ENCODE measurements around the gene GINS1.

Gene GINS1

DNA sequence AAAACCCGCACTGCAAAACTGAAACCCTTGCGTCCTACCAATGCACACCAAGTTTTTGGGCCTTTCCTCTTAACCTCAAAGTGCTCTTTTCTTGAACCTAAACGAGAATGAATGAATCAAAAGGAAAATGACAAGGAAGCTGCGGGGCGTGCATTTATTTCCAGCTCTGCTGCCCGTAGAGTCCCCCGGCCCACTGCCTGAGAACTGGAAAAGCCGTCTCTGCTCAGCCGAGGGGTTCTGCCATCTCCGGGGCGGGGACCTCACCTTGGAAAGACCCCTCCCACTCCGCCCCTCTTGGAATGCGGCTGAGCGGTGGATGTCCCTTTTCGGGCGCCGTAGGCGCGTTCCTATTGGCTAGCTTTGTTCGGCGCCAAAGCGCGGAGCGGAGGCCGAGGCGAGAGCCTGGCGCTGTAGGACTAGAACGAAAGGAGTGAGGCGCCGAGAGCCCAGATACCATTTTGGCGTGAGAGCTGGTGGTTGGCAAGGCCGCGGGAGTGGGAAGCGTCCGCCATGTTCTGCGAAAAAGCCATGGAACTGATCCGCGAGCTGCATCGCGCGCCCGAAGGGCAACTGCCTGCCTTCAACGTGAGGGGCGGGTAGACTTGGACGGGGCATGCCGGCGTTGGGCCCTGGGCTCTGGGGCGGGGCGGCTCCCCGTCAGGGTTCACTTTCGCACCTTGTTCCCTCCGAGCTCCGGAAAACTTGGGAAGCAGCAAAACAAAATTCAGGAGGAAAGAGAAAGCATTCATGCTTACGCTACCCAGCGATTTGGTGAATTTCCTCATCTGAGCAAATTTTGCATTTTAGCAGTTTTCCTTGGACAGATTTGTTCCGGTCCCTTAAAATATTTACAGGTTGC is at the start of gene GINS1:
GINS1 (plus strand) TSS at position 363 of the 859 bp plus-strand sequence; CDS start at position 511, 148 bp downstream.
- DNase-seq, result peak; percentile 89

DNA sequence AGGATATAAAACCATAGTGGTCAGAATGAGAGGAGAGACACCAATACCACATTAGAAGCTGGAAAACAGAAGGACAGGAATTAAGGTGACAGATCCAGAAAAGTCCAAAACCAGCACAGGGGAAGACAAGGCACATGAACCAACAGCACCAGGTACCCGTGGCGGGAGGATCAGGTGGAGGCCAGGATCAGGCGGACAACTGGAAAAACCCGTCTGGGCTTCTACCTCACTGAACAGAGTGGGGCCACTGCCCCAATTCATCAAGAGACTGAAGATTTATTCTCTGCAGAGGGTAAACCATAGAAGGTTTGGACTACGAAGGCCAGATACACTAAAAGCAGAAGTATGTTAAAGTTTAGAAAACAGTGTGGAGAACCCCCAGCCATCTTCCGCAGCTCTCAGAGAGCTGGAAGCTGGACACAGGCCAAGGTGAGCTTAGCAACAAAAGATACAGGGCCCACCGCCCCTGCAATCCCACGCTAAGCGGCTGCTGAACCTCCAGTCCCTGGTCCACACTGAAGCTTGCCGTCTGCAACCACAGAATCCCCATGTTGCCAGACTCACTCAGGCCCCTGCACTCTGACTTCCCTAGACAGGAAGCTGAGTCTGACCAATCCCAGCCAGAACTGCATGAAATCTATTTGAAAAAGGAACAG is 46.7 kb upstream of the GINS1 start:
- no peak for DNase-seq

DNA sequence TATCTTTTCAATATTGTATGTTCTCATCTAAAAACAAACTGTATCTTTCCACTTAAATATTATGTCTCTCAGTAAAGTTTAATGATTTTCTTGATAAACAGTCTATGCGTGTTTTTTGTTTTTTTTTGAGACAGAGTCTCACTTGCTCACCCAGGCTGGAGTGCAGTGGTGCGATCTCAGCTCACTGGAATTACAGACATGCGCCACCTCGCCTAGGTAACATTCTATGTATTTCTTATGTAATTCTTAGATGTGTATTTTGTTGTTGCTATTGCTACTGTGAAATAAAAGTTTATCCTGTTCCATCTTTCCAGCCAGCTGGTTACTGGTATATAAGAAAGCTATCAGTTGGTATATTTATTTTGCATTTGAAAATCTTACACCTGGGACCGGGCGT is 46.2 kb upstream of the GINS1 start:
- DNase-seq, result no peak

DNA sequence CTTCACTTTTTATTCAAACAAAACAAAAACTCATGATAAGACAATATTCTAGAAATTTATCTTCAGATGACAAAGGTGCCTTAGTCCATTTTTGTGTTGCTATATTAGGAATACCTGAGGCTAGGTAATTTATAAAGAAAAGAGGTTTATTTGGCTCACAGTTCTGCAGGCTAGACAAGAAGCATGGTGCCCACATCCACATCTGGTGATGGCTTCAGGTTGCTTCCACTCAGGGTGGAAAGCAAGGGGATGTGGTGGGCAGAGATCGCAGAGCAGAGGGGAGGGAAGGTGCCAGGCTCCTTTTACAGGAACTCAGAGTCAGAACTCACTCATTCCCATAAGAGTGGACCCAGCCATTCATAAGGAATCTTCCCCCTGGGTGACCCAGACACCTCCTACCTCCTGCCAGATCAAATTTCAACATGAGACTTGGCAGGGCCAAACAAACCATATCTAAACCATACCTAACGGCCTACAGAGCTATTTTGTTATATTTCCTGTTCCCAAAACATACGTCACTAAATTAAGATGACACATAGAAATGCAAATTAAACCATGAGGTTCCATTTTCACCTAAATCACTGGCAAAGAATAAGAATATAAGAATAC is 43.2 kb upstream of the GINS1 start:
- DNase-seq, result no peak

DNA sequence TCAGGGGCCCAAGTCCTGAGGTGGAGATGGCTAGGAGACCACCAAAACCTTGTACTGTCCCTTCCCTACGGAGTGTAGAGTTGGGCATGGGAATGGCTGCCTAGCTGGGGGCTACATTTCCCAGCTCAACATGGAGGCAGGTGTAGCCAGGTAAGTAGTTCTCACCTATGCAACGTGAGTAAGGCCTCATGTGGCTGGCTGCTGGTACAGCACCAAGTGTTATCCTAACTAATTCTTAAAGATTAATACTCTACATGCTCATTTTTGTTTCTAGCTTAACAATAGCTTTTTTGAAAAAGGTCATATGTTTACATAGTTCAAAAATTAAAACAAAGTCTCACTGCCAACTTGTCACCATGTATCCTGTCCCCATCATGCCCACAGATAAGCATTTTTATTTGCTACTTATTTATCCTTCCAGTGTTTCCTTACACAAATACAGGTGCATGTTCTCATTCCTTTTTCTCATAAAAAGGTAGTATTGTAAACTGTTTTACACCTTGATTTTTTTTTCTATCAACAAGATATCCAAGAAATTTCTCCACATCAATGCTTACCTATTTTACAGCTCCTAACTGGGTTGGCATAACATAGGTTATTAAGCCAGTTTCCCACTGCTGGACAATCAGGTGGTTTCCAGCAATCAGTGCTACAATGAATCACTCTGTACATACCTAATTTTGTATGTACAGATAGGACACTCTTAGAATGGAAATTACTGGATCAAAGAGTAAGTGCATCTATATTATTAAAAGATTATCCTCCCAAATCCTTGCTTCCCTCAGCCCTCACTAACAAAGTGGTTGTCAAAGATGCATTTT is 42.4 kb upstream of the GINS1 start:
- DNase-seq, result no peak

- no peak for DNase-seq
These were observed 38.9 kb upstream of the GINS1 start for GRCh38 chr20:25368526-25368925.

DNA sequence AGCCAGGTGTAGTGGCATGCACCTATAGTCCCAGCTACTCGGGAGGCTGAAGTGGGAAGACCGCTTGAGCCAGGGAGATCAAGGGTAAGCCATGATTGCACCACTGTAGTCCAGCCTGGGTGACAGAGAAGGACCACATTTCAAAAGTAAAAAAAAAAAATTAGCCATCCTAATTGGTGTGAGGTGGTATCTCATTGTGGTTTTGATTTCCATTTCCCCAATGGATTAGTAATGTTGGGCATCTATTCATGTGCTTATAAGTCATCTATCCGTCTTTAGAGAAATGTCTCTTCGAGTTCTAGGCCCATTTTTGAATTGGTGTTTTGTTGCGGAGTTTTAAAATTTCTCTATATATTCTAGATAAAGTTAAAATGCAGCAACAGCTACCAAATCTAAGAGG is 38.5 kb upstream of the GINS1 start:
- DNase-seq, result no peak

- DNase-seq, result no peak
These were observed 37.9 kb upstream of the GINS1 start for GRCh38 chr20:25369529-25369928.

DNA sequence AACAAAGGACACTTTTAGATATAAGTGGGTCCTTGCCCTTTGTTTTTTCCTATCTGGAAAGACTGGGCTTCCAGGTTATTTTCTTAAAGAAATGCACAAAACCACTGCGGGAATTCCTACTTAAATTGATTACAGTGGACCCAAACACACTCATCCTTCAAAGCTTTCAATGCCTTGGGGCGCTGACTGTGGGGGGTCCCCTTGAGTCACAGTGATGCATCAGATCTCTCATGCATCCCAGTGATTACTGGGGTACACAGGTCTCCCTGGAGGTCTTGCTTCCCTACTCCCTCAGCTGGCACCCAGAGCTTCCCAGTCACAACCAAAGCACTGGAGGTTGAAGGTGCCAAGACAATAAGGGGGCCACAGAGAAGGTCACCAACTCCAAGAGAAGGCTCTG is 37.5 kb upstream of the GINS1 start:
- no peak for DNase-seq

DNA sequence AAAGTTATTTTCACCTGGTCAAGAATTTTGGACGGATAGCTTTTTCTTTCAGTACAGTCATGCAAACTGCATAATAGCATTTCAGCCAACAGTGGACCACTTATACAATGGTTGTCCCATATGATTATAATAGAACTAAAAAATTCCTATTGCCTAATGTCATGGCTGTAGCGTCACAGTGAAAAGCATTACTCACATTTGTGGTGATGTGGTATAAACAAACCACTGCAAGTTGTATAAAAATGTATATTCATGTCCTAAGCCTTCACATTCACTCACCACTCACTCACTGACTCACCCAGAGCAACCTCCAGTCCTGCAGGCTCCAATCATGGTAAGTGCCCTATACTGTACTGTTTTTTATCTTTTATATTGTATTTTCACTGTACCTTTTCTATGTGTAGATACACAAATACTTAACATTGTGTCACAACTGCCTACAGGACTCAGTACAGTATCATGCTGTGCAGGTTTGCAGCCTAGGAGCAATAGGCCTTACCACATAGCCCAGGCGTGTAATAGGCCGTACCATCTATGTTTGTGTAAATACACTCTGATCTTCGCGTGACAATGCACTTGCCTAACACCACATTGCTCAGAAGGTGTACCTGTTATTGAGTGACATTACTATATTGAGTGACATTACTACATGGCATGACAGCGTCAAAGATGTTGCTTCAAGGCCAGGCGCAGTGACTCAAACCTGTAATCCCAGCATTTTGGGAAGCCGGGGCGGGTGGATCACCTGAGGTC is 34.7 kb upstream of the GINS1 start:
- DNase-seq, result no peak

- DNase-seq, result no peak
These were observed 32.6 kb upstream of the GINS1 start for GRCh38 chr20:25374842-25375241.

DNA sequence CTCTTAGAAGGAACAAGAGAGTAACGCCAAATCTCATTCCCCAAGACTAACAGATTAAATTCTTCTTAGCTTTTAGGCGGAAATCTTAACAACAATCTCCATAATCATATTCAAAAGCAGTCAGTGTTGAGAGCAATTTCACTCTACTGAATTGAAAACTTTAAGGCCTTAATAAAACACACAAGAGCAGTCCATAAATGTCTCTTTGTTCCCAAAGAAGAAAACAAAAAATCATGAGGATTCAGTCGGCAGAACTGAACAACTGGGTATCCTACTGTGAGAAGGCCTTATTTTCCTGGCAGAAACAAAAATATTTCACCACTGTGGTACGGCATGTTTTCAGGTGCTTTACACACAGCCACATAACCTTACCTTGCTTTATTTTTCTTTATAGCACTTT is 31.2 kb upstream of the GINS1 start:
- no peak for DNase-seq

- no peak for DNase-seq
These were observed 30.6 kb upstream of the GINS1 start for GRCh38 chr20:25376886-25377285.

GRCh38 chr20:25378189-25378883 is 29.1 kb upstream of the GINS1 start:
- no peak for DNase-seq

- DNase-seq, result no peak
These were observed 28.4 kb upstream of the GINS1 start for GRCh38 chr20:25378884-25379733.

DNA sequence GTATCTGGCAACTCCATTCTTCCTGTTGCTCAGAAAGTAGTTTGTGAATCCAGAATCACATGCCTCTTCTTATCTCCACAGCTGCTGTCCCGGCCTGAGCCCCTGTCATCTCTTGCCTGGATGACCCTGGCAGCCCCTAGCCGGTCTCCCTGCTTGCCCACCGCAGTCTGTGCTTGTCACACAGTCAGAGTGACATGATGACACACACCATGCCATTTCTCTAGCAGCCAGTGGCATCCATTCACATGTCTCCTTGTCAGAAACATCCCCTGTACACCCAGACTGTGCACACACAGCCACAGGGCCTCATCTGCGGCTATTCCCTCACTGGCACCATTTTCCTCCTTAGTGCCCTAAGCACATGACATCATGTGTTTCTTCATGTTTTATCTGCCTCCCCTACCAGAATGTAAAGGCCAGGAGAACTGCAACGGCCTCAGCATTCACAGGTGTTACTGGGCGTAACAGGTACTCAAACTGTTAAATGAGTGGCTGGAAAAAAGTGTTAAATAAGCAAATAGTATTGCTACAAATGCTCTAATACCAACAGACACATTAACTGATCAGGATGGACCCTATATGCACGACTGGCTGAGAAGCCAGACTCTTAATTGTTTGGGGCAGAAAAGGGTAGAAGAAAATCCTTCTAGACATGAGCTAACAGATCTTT is 26.4 kb upstream of the GINS1 start:
- DNase-seq, result no peak

DNA sequence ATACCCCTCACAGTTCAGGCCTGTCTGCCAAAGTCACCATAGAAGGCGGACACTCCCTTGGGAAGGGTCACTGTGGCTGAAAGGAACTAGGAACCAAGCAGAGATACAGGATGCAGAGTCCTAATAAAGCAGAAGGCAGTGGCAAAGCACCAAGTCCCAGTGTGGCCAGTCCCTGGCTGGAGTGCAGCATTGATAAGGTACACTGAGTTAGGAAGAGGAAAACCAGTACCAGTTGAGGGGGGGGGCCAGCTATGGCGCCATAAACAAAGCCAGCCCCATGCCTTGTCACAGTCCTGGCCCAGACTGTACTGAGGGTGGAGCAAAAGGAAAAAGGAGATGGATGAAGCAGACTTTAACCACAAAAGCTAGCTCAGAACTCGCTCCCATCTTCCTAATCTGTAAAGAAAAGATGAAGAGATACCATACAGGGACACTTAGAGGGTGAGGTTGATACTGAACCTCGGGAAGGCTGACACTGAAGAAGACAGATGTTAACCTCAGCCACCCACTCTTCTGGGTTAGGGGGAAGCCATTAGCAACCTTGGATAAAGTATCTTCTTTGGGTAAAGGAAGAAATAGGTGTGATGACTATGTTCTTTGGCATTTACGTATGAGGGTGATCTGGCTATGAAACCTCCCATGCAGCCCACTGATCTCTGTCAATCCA is 24.6 kb upstream of the GINS1 start:
- no peak for DNase-seq

GRCh38 chr20:25389401-25389857 is 18.0 kb upstream of the GINS1 start:
- no peak for DNase-seq

- DNase-seq, result no peak
These were observed 17.5 kb upstream of the GINS1 start for GRCh38 chr20:25389858-25390537.
